Caki2 (cell line): ENCODE measurements around the gene RPL18. TPM values are rescaled to one million over a fixed set of nuclear protein-coding genes. Genes with fewer than 3 reads are reported as not detected.

Experiments used
- DNase-seq: peaks from one replicate; pipeline ENCODE4 v3.0.0-alpha.2; 2015; ENCODE audit warnings: low read depth
- in situ Hi-C: cut with HindIII; loops from 2 replicates; pipeline ENCODE4 v1.10.0; 2016; ENCODE audit warnings: low sequenced_read_pairs, low pct_unique_long_range_greater_than_20kb, mixed read lengths
- total RNA-seq: library from RNA; depleted of rRNA; stranded (reverse); fragments of >200 nt; shearing (Covaris generic); gene quantifications from 2 replicates; pipeline ENCODE4 v1.2.3, GENCODE V29; 2014; ENCODE audit warnings: low replicate concordance

The RPL18 gene
- total RNA-seq, 1 experiment from 2014 or later: 2,144 TPM

- in situ Hi-C loops: no loop called here
- DNase-seq: no peak
Measured at GRCh38 chr19:48618278-48618915, 581 bp downstream of the RPL18 start.

- in situ Hi-C loops: no loop called here
- no peak for DNase-seq
Measured at GRCh38 chr19:48617146-48617937, 1.6 kb downstream of the RPL18 start.

GRCh38 chr19:48616491-48617056, 2.4 kb downstream of the RPL18 start:
- in situ Hi-C loops: no loop called here
- DNase-seq: no peak

- in situ Hi-C loops: no loop called here
- no peak for DNase-seq
Measured at GRCh38 chr19:48616041-48616436, 2.9 kb downstream of the RPL18 start.

- DNase-seq: no peak
- in situ Hi-C loops: no loop called here
Measured at GRCh38 chr19:48615231-48616040, 3.5 kb downstream of the RPL18 start.

- in situ Hi-C loops: no loop called here
- no peak for DNase-seq
Measured at GRCh38 chr19:48614436-48615230, 4.3 kb downstream of the RPL18 start, which contains the start of gene FAM83E. Gene FAM83E, minus strand, starts transcription at chr19:48615076. Its CDS starts 1,704 bp downstream, at chr19:48613372.

- DNase-seq: no peak
- in situ Hi-C loops: no loop called here
Measured at GRCh38 chr19:48613852-48614435, 5.0 kb downstream of the RPL18 start.

- in situ Hi-C loops: no loop called here
- no peak for DNase-seq
Measured at GRCh38 chr19:48613024-48613851, 5.7 kb downstream of the RPL18 start.

GRCh38 chr19:48611872-48612271, 7.1 kb downstream of the RPL18 start:
- in situ Hi-C loops: no loop called here
- DNase-seq: no peak

GRCh38 chr19:48609571-48610108, 9.3 kb downstream of the RPL18 start:
- in situ Hi-C loops: no loop called here
- no peak for DNase-seq

- no peak for DNase-seq
Measured at GRCh38 chr19:48608798-48609263, 10.1 kb downstream of the RPL18 start.

GRCh38 chr19:48607359-48607755, 11.6 kb downstream of the RPL18 start:
- in situ Hi-C loops: no loop called here
- DNase-seq: no peak

More at GRCh38 chr19:48608798-48609263, 10.1 kb downstream of the RPL18 start:
- in situ Hi-C loops: no loop called here

- in situ Hi-C loops: no loop called here
- no peak for DNase-seq
Measured at GRCh38 chr19:48606463-48607358, 12.3 kb downstream of the RPL18 start, which contains the start of gene SPACA4. Gene SPACA4, plus strand, starts transcription at chr19:48606742. Its CDS starts 237 bp downstream, at chr19:48606979.

- in situ Hi-C loops: no loop called here
Measured at GRCh38 chr19:48603850-48604249, 15.1 kb downstream of the RPL18 start.

GRCh38 chr19:48603449-48603848, 15.5 kb downstream of the RPL18 start:
- in situ Hi-C loops: no loop called here
- no peak for DNase-seq

More at GRCh38 chr19:48603850-48604249, 15.1 kb downstream of the RPL18 start:
- no peak for DNase-seq
